Activated T-helper 9 cell treated with anti-CD3 and anti-CD28 coated beads, Interleukin-2, amount 50 U/mL, for 16 hours (primary cell): ENCODE results near the gene DEPDC5.
"Not testable (repeated sequence)": the region's sequence is repeated elsewhere in the genome, so short reads cannot be mapped to it uniquely, and the experiment has no call there.

Experiments
- DNase-seq: peaks from one replicate; pipeline ENCODE4 v3.0.0-alpha.2; 2020; ENCODE audit warnings: low read depth

DEPDC5 gene

GRCh38 chr22:31815383-31815814 lies 61.6 kb downstream of the DEPDC5 start:
- not testable (repeated sequence) for DNase-seq

DNA sequence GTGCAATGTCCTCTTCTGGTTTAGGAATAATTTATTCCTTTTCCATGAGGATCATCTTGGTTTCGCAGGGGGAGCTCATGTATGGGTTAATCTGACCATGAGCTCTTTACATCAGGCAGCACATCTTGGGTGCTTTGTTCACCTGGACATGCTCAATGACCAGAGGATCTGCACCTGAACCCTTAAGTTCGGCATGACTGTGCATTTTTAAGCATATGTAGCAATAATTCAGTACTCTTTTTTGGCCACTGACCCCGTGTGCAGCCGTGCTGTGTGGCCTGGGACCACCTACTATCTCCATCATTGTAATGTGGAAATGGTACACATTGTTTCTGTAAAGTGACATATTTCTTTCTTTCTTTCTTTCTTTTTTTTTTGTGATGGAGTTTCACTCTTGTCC lies 62.9 kb downstream of the DEPDC5 start:
- DNase-seq: no peak

GRCh38 chr22:31818481-31819392 lies 64.9 kb downstream of the DEPDC5 start:
- DNase-seq: no peak

DNA sequence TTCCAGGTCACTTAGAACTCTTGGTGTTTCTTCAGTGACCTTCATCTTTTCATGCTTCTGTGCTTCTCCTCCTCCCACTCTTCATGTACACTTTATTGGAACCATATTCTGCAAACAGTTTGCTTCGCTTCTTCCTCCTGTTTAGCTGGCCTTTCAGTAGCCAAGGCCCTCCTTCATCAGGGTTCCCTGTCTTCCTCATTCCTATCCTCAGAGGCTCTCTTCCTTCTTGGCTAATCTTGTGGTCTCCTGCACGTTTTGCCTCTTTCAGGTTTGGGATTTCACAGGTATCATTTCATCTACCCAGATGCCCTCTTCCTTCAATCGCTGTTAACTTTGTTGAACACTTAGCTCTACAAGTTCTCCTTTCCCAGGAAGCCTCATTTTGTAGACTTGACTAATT lies 66.8 kb downstream of the DEPDC5 start:
- no peak for DNase-seq

DNA sequence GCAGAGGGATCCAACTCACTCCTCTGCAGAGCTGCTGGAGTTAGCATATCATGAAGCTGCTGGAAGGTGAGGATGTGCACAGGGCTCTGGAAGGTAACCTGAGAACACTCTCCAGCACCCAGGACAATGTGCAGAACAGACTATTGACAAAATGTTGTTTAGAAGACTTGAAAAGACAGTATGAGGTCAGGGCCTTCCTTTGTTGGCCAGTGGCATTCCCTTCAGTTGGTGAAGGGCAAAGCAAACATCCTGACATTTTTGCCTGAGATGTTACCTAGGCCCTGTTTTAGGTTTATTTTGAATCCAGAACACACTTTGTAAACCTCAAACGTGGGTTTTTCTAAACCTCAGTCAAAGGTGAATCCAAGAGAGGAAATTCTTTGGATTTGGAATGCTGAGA lies 67.8 kb downstream of the DEPDC5 start:
- DNase-seq: no peak

- DNase-seq: no peak
Measured at GRCh38 chr22:31822523-31822922, 68.7 kb downstream of the DEPDC5 start.

GRCh38 chr22:31825513-31825912 lies 71.7 kb downstream of the DEPDC5 start:
- DNase-seq: no peak

DNA sequence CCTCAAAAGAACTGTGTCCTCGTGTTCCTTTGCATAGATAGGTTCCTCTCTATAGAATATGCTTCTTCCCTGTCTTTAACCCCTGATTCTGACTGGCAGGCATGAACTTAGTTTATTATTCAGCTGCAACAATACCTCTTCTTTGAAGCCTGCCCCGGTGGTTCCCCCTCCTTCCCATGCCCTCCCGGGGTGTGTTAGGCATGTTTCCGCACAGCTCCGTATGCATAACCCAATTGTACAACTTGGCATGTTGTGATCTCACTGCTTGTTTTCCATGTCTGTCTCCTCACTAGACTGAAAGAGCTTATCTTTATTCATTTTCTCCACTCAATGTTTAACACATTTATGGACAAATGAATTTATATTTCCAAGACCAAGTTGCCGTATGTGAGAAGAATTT lies 72.6 kb downstream of the DEPDC5 start:
- no peak for DNase-seq

DNA sequence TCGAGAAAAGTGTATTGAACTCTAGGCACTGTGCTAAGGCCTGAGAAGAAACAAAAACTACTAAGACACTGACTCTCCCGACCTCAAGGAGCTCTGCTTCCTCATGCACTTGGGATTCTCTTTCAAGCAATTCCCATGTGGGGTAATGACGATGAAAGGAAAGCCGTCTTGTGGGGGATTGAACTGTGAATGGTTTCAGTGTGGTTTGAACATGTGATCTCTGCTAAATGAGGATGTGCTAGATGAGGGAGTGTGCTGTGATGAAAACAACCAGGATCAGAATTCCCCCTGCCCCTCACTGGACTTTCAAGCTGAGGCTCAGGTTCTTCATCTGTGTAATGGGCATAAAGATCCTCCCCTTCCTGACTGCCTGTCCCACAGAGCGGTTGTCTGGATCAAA lies 74.9 kb downstream of the DEPDC5 start:
- no peak for DNase-seq

- peak; percentile 28 for DNase-seq
Measured at GRCh38 chr22:31829505-31829904, 75.7 kb downstream of the DEPDC5 start.

GRCh38 chr22:31830721-31831070 lies 76.9 kb downstream of the DEPDC5 start:
- no peak for DNase-seq

DNA sequence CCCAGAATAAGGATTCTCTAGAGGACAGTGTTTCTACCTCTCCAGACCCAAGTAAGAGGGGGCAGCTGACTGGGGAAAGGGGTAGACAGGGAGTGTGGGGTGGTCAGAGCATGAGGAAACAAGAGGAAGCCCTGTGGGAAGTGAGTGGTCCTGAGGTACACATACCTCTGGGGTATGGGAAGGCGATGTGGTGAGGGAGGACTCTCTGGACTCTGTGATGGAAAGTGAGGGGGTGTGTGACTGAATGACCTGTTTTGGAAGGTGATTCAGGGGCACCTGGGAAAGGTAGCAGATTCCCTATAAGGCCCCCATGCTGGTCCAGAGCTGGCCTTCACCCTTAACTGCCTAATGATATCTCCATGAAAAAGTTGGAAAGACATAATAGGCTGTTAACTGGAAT lies 80.1 kb downstream of the DEPDC5 start:
- DNase-seq: no peak

GRCh38 chr22:31836010-31836409 lies 82.2 kb downstream of the DEPDC5 start:
- DNase-seq: no peak

DNA sequence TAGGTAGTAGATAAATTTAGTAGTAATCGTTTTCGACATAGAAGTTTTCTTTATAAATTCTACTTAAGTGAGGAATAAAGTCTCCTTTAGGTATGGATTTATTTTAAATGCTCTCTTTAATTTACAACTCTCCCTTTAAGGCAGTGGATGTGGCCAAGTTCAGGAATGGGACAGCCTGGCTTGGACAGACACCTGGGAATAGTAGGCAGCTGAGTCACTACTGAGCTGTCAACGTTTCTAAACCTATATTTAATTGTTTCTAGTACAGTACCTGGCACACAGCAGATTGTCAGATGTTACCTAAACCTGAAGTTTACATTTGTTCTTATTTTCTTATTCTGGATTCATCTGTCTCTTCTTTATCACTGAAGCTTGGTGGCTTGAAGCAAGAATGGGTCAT lies 85.1 kb downstream of the DEPDC5 start:
- DNase-seq: no peak

DNA sequence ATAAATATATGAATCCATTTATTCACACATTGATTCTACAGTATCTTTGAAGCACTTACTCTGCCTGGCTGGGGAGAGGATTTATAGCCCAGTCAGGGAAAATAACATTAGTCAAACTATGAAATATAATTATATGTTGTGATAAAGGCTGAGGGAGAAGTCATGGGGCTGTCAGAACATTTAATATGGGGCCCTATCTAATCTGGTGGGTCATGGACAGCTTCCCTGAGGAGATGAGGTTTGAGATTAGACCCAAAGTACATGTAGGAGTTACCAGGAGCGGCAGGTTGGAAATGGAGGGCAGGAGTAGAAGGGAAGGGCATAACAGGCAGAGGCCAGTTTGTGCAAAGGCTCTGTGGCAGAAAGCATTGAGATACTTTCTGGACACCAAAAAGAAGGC lies 86.2 kb downstream of the DEPDC5 start:
- DNase-seq: no peak

DNA sequence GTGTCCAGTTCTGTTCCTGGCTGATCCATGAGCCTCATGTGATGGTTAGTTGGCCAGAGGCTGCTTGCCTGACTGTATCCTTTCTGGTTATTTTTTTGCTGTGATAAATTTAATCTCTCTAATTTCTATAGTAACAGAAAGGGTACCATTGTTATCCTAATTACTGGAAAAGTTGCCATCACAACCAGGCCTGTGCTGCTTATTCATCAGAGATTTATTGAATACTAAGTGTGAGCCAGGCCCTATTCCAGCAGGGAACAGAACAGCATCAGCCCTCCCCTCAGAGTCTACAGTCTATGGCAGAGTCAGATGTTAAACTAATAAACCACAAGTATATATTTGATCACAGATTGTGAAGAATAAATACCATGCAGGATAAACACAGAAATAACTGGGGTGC lies 86.8 kb downstream of the DEPDC5 start:
- DNase-seq: no peak

DNA sequence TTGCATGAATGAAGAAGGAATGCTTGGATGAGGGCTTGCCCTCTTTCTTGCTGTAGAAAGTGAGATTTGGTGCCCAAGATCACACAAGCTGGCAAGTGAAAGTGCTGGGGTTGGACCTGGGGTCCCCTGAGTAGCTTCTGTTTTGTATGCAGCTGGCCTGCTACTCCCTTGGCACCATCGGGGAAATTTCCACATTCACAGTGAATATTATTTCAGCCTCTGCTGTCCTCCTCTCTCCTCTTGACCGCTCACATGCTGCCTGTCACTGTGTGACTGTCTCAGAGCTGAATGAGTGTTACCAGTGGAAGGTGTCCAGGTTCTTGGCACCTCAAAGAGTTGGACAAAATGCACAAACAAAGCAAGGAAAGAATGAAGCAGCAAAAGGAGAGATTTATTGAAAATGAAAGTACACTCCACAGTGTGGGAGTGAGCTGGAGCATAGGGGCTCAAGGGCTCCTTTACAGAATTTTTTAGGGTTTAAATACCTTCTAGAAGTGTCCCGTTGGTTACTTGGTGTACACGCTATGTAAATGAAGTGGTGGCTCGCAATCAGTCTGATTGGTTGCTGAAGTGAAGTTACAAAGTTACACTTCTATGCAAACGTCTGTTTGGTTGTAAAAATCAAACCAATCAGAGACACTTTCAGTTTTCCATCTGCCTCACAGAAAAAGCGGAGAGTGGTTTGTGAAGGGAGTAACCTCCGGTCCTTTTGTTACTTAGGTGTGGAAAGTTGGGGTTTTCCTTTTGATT lies 87.4 kb downstream of the DEPDC5 start:
- DNase-seq: no peak

- no peak for DNase-seq
Measured at GRCh38 chr22:31843526-31843925, 89.7 kb downstream of the DEPDC5 start.

DNA sequence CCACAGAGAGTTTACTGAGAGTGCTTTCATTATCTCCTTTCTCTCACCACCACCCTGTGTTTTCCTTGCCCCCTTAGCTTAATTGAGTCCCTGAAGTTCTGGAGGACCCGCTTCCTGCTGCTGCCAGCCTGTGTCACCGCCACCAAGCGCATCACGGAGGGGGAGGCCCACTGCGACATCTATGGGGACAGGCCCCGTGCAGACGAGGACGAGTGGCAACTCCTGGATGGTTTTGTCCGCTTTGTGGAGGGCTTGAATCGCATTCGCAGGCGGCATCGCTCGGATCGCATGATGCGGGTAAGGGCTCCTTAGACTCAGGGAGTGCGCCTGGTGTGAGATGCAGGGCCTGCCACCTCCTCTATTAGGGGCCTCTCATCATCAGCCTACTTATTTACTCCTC lies 91.1 kb downstream of the DEPDC5 start:
- DNase-seq: no peak

DNA sequence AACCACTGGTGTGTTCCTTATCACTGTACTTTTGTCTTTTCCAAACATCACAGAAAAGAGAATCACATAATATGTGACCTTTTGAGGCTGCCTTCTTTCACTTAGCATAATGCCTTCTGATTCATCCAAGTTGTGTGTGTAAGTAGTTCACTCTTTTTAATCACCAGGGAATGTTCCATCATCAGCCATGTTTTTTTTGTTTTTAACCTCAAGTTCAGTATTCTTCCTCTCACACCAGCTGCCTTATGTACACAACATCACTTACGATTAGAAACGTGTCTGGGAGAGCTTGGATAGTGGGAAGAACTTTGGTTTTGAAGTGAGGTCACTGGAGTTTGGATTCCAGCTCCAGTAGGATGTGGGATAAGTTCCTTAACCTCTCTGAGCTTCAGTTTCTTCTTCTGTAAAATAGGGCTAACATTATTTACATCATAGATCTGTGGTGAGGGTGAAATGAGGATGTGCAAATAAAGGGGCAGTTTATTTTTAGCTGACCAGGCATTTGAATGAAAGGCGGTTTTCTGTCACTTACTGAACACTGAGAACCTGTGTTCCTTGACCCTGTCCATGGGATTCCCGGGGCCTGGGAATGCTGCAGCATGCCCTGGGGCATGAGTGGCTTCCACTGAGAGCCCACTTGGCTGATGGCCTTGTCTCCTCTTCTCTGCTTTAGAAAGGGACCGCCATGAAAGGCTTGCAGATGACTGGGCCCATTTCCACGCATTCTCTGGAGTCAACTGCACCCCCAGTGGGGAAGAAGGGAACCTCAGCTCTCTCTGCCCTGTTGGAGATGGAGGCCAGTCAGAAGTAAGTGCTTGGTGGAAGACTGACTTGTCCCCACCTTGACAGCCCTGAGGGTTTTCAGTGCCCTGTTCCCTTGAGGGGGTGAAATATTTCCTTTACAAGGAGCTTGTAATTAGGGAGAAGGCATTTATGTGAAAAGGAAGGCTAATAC lies 92.6 kb downstream of the DEPDC5 start:
- DNase-seq: no peak

- no peak for DNase-seq
Measured at GRCh38 chr22:31848411-31848810, 94.6 kb downstream of the DEPDC5 start.

DNA sequence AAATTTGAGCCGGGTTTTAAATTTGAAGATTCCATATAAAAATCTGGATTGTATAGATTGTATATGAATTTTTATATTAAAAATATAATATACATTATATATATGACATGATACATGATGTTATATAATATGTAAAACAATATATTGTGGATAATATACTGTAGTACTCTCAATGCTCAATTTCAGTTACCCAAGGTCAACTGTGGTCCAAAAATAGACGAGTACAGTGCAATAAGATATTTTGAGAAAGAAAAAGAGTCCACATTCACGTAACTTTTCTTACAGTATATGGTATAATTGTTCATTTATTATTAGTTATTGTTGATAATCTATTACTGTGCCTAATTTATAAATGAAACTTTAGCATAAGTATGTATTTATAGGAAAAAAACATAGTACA lies 96.3 kb downstream of the DEPDC5 start:
- no peak for DNase-seq
